HCT116 (cell line): Measurements from ENCODE around the gene HYAL2. TPM values are rescaled to one million over a fixed set of nuclear protein-coding genes. Genes with fewer than 3 reads are reported as not detected.

ENCODE experiments used
- ATAC-seq: fragments of 200-7000 bp; cut with Tn5 transposase; 2 replicates; pipeline ENCODE4 v1.9.1; 2020; ENCODE audit warnings: mild to moderate bottlenecking, moderate library complexity
- BruUV-seq: library from RNA; stranded (reverse); fragments of 400-500 nt; replicated peaks from 2 replicates; lab custom pipeline; 2021; lab: Mats Ljungman, UMichigan
- CTCF ChIA-PET: fragments of 300-600 bp; sonication (Branson Sonifier 250); formaldehyde crosslinking; loops from one replicate; lab custom pipeline; 2021; ENCODE audit warnings: antibody characterized with exemption; lab: Charles Lee
- POLR2A ChIA-PET: fragments of 300-600, 350-600 bp; sonication (Branson Sonifier 250); formaldehyde crosslinking; loops from one replicate; lab custom pipeline; 2021; ENCODE audit warnings: antibody characterized with exemption; lab: Charles Lee
- RAD21 ChIA-PET, 2 experiments: fragments of 300-600 bp; sonication (Branson Sonifier 250); formaldehyde crosslinking; loops; one replicate each; lab custom pipeline; 2023; ENCODE audit warnings: low total read pairs in 2 of 2; ENCODE audit not compliant: uncharacterized antibody in 2 of 2, unreplicated experiment in 2 of 2, low non-redundant PET in 1 of 2; lab: Charles Lee
- DNase-seq: peaks from one replicate; pipeline ENCODE4 v3.0.0-alpha.2; 2010; ENCODE audit warnings: low read depth, low spot score
- H2AFZ ChIP-seq: fragments of 200-600 bp; shearing (Covaris generic), sonication (generic); 2 replicates; pipeline ENCODE4 v1.6.1; 2017; ENCODE audit warnings: low read depth, mixed run types, mixed read lengths, antibody characterized with exemption, low read length; ENCODE audit not compliant: poor library complexity, severe bottlenecking
- H3K27ac ChIP-seq: 2 replicates; pipeline ENCODE4 v1.5.1; 2012; ENCODE audit warnings: low read depth, low read length
- H3K27me3 ChIP-seq: fragments of 200-600 bp; sonication (generic); 2 replicates; pipeline ENCODE4 v1.6.1; 2016; ENCODE audit warnings: mixed run types, low read length, mixed read lengths; ENCODE audit not compliant: insufficient read depth
- H3K36me3 ChIP-seq, 2 experiments: fragments of 200-500 bp in 1 of 2; fragments of 200-600 bp in 1 of 2; sonication (Bioruptor generic) in 1 of 2; sonication (generic) in 1 of 2; 2 replicates each; pipeline versions ENCODE4 v1.5.1 to v1.6.1; 2014 to 2016; ENCODE audit warnings: low read length in 2 of 2, inconsistent platforms in 1 of 2, mixed read lengths in 1 of 2, mixed run types in 1 of 2; ENCODE audit not compliant: insufficient read depth in 2 of 2, control insufficient read depth in 1 of 2
- H3K4me1 ChIP-seq, 2 experiments: fragments of 200-600 bp in 1 of 2; sonication (generic) in 1 of 2; 2 replicates each; pipeline versions ENCODE4 v1.5.1 to v1.6.1; 2012 to 2017; ENCODE audit warnings: low read length in 2 of 2, inconsistent platforms in 1 of 2, mild to moderate bottlenecking in 1 of 2, mixed read lengths in 1 of 2, mixed run types in 1 of 2, moderate library complexity in 1 of 2; ENCODE audit not compliant: insufficient read depth in 2 of 2, control insufficient read depth in 1 of 2
- H3K4me2 ChIP-seq: fragments of 200-600 bp; sonication (generic); 2 replicates; pipeline ENCODE4 v1.6.1; 2017; ENCODE audit warnings: mixed run types, low read length, mixed read lengths
- H3K4me3 ChIP-seq, 2 experiments: fragments of 200-600 bp in 1 of 2; sonication (generic) in 1 of 2; replicated peaks in 1 of 2; 2 replicates each; pipeline ENCODE4 v1.5.1; 2011 to 2016; ENCODE audit warnings: low read length in 2 of 2, control low read depth in 1 of 2, low read depth in 1 of 2, mild to moderate bottlenecking in 1 of 2, mixed read lengths in 1 of 2, mixed run types in 1 of 2
- H3K79me2 ChIP-seq: fragments of 200-600 bp; sonication (generic); 2 replicates; pipeline ENCODE4 v1.6.1; 2017; ENCODE audit warnings: mild to moderate bottlenecking, mixed run types, low read length, moderate library complexity, mixed read lengths; ENCODE audit not compliant: insufficient read depth
- H3K9ac ChIP-seq: fragments of 200-600 bp; sonication (generic); 2 replicates; pipeline ENCODE4 v1.6.1; 2016; ENCODE audit warnings: low read length, mixed read lengths
- H3K9me2 ChIP-seq: fragments of 200-600 bp; sonication (generic), shearing (Covaris generic); 2 replicates; pipeline ENCODE4 v1.6.1; 2017; ENCODE audit warnings: mixed run types, mild to moderate bottlenecking, moderate library complexity; ENCODE audit not compliant: insufficient read depth
- H3K9me3 ChIP-seq, 2 experiments: fragments of 200-500 bp in 1 of 2; fragments of 200-600 bp in 1 of 2; sonication (Bioruptor generic) in 1 of 2; sonication (generic) in 1 of 2; 2 replicates each; pipeline ENCODE4 v1.6.1; 2014 to 2017; ENCODE audit warnings: low read length in 2 of 2, mixed read lengths in 2 of 2, inconsistent platforms in 1 of 2, low read depth in 1 of 2, mild to moderate bottlenecking in 1 of 2, mixed run types in 1 of 2, moderate library complexity in 1 of 2; ENCODE audit not compliant: control insufficient read depth in 1 of 2, insufficient read depth in 1 of 2
- H4K20me1 ChIP-seq: fragments of 200-600 bp; sonication (generic), shearing (Covaris generic); 2 replicates; pipeline ENCODE4 v1.6.1; 2017; ENCODE audit warnings: mixed run types, mild to moderate bottlenecking, moderate library complexity; ENCODE audit not compliant: insufficient read depth
- CTCF ChIP-seq, 3 experiments: fragments of 200-600 bp in 1 of 3; sonication (generic) in 1 of 3; IDR thresholded peaks in 2 of 3; conservative IDR thresholded peaks in 1 of 3; 2 replicates each; pipeline ENCODE4 v1.5.1; 2012 to 2017; ENCODE audit warnings: low read depth in 2 of 3, low read length in 2 of 3, antibody characterized with exemption in 1 of 3, borderline replicate concordance in 1 of 3, control low read depth in 1 of 3, mild to moderate bottlenecking in 1 of 3, mixed read lengths in 1 of 3, mixed run types in 1 of 3, moderate library complexity in 1 of 3; ENCODE audit not compliant: insufficient read depth in 1 of 3
- EGR1 ChIP-seq: IDR thresholded peaks from 2 replicates; pipeline ENCODE4 v1.6.1; 2012; ENCODE audit warnings: low read depth
- ELF1 ChIP-seq: IDR thresholded peaks from 2 replicates; pipeline ENCODE4 v1.6.1; 2012; ENCODE audit warnings: low read depth, borderline replicate concordance
- JUND ChIP-seq: IDR thresholded peaks from 2 replicates; pipeline ENCODE4 v1.6.1; 2012
- POLR2AphosphoS5 ChIP-seq: IDR thresholded peaks from 2 replicates; pipeline ENCODE4 v1.6.1; 2011; ENCODE audit warnings: mild to moderate bottlenecking, low read depth, low read length, moderate library complexity
- SIN3A ChIP-seq: IDR thresholded peaks from 2 replicates; pipeline ENCODE4 v1.6.1; 2012; ENCODE audit warnings: low read depth
- intact Hi-C: fragments of 100-400 bp; cut with micrococcal nuclease; formaldehyde crosslinking; loops from 2 replicates; pipeline ENCODE4 v1.10.0; 2022
- total RNA-seq: library from RNA; stranded (reverse); gene quantifications from one replicate; pipeline ENCODE4 v1.2.1, GENCODE V29; 2021; ENCODE audit not compliant: unreplicated experiment
- TF ChIP-seq, protein P1 (sequence below): IDR thresholded peaks from 2 replicates; pipeline ENCODE4 v1.6.1; 2012; ENCODE audit warnings: low read depth

The HYAL2 gene
- total RNA-seq, 1 experiment from 2014 or later = 42.2 TPM

- intact Hi-C loops = loop anchor here (1.0 to 2.0 kb wide), 3 partner anchors 21 to 64 kb away; partner anchors contain the start of gene HYAL1
- peak overlapping the region; percentile 8; the same call in 1 of the 2 replicates for H3K4me2 ChIP-seq
Observed at GRCh38 chr3:50324351-50325112, 2.0 kb upstream of the HYAL2 start.

More at GRCh38 chr3:50324351-50325112, 2.0 kb upstream of the HYAL2 start:
- no peaks in the 10 kb centered on the region for H3K27me3 ChIP-seq
- H2AFZ ChIP-seq = no peak overlapping the region
- H3K9me2 ChIP-seq = no peaks in the 10 kb centered on the region
- no peak overlapping the region for H3K4me3 ChIP-seq
- CTCF ChIA-PET = interaction anchor here (0.6 to 1.8 kb wide), 13 partner anchors 11 to 130 kb away, joined by 3 to 14 read pairs (median 4); partner anchors contain the start of genes HYAL1, IFRD2, LSMEM2 and RASSF1
- ATAC-seq (peak; percentile 52), DNase-seq (peak; percentile 75)
- H3K4me1 ChIP-seq = peaks cover 30 to 58% of the 10 kb centered on the region in 2 experiments
- H3K9me3 ChIP-seq = no peaks in the 10 kb centered on the region
- no peak for TF ChIP-seq SIN3A
- TF ChIP-seq EGR1 = no peak
- no peak for TF ChIP-seq JUND
- peak; percentile 50 for TF ChIP-seq POLR2AphosphoS5
- TF ChIP-seq, protein P1, sequence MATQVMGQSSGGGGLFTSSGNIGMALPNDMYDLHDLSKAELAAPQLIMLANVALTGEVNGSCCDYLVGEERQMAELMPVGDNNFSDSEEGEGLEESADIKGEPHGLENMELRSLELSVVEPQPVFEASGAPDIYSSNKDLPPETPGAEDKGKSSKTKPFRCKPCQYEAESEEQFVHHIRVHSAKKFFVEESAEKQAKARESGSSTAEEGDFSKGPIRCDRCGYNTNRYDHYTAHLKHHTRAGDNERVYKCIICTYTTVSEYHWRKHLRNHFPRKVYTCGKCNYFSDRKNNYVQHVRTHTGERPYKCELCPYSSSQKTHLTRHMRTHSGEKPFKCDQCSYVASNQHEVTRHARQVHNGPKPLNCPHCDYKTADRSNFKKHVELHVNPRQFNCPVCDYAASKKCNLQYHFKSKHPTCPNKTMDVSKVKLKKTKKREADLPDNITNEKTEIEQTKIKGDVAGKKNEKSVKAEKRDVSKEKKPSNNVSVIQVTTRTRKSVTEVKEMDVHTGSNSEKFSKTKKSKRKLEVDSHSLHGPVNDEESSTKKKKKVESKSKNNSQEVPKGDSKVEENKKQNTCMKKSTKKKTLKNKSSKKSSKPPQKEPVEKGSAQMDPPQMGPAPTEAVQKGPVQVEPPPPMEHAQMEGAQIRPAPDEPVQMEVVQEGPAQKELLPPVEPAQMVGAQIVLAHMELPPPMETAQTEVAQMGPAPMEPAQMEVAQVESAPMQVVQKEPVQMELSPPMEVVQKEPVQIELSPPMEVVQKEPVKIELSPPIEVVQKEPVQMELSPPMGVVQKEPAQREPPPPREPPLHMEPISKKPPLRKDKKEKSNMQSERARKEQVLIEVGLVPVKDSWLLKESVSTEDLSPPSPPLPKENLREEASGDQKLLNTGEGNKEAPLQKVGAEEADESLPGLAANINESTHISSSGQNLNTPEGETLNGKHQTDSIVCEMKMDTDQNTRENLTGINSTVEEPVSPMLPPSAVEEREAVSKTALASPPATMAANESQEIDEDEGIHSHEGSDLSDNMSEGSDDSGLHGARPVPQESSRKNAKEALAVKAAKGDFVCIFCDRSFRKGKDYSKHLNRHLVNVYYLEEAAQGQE = no peak
- no peak for TF ChIP-seq ELF1
- TF ChIP-seq CTCF (IDR thresholded peaks at IDR 0.05 in 2 of 3, conservative IDR thresholded peaks at IDR 0.05 in 1 of 3; ENCODE audit: borderline replicate concordance in 1 of 3, insufficient read depth in 1 of 3, low read depth in 2 of 3, low read length in 2 of 3) = peak in 2 of 3 experiments; percentile 93 to 95; a peak in 4 of 6 replicates
- no peak overlapping the region for H3K9ac ChIP-seq
- peaks cover 42% of the 10 kb centered on the region for H3K79me2 ChIP-seq
- H3K36me3 ChIP-seq = peaks cover 9 to 12% of the 10 kb centered on the region in 2 experiments; a peak in 2 of 4 replicates
- no TSS peak for BruUV-seq
- POLR2A ChIA-PET = interaction anchor here (0.6 to 1.0 kb wide), 2 partner anchors 13 kb away, joined by 3 to 6 read pairs; no protein-coding TSS in a partner anchor
- H3K27ac ChIP-seq = peak overlapping the region; percentile 93; the same call in 1 of the 2 replicates
- RAD21 ChIA-PET = interaction anchor here (0.8 to 1.5 kb wide), 2 partner anchors 21 to 25 kb away, joined by 3 to 4 read pairs; partner anchors contain the start of genes HYAL1 (in 1 of the 2), HYAL3 (in 1 of the 2) and NAA80 (in 1 of the 2)
- H4K20me1 ChIP-seq = no peaks in the 10 kb centered on the region
